Spleen (tissue), 11 donors: ENCODE data around the gene CPED1. TPM values are rescaled to one million over a fixed set of nuclear protein-coding genes. Genes with fewer than 3 reads are reported as not detected.

Experiments used
- DNase-seq: peaks from one replicate; pipeline ENCODE4 v3.0.0-alpha.2; 2020
- H3K27ac ChIP-seq, 8 donors: fragments of 200-600 bp; sonication (generic) in 7 of 8; 1 replicate in 4 of 8; 2 replicates in 4 of 8; pipeline versions ENCODE4 v1.5.0 to v1.8.0; 2016 to 2021; ENCODE audit warnings: inconsistent platforms in 4 of 8, mild to moderate bottlenecking in 4 of 8, moderate library complexity in 1 of 8
- H3K27me3 ChIP-seq, 7 donors: fragments of 200-600 bp; sonication (generic) in 6 of 7; replicated peaks in 1 of 7; 1 replicate in 4 of 7; 2 replicates in 3 of 7; pipeline versions ENCODE4 v1.5.0 to v1.8.0; 2016 to 2021; ENCODE audit warnings: inconsistent platforms in 3 of 7, mild to moderate bottlenecking in 1 of 7
- H3K36me3 ChIP-seq, 6 donors: fragments of 200-600 bp; sonication (generic) in 5 of 6; 1 replicate in 4 of 6; 2 replicates in 2 of 6; pipeline versions ENCODE4 v1.5.0 to v1.8.0; 2016 to 2021; ENCODE audit warnings: inconsistent platforms in 2 of 6
- H3K4me1 ChIP-seq, 6 donors: fragments of 200-600 bp; sonication (generic) in 5 of 6; 1 replicate in 3 of 6; 2 replicates in 3 of 6; pipeline versions ENCODE4 v1.5.0 to v1.8.0; 2016 to 2021; ENCODE audit warnings: inconsistent platforms in 3 of 6
- H3K4me3 ChIP-seq, 8 donors: fragments of 200-600 bp; sonication (generic) in 7 of 8; 1 replicate in 4 of 8; 2 replicates in 4 of 8; pipeline versions ENCODE4 v1.5.0 to v1.8.0; 2016 to 2021; ENCODE audit warnings: inconsistent platforms in 4 of 8, mild to moderate bottlenecking in 4 of 8, moderate library complexity in 2 of 8
- H3K9me3 ChIP-seq, 8 donors: fragments of 200-600 bp; sonication (generic) in 7 of 8; 1 replicate in 4 of 8; 2 replicates in 4 of 8; pipeline versions ENCODE4 v1.5.0 to v1.8.0; 2016 to 2021; ENCODE audit warnings: inconsistent platforms in 4 of 8
- POLR2A ChIP-seq, 3 donors: fragments of 450-650 bp; IDR thresholded peaks; one replicate each; pipeline ENCODE4 v1.5.1; 2017; ENCODE audit warnings: antibody characterized with exemption in 3 of 3, mild to moderate bottlenecking in 1 of 3
- POLR2AphosphoS5 ChIP-seq, 3 donors: sonication (generic); formaldehyde crosslinking; IDR thresholded peaks; one replicate each; pipeline ENCODE4 v1.5.1; 2017; ENCODE audit warnings: antibody characterized with exemption in 3 of 3
- WGBS, 5 donors: extraction: QIAGEN DNeasy Blood & Tissue Kit in 3 of 5; methylation state at CpG; one replicate each; pipeline versions ENCODE4 v1.1.5 to v1.1.7; 2013 to 2018; 5-methylcytosine and 5-hydroxymethylcytosine counted together
- intact Hi-C: fragments of 100-400 bp; cut with DNase I; formaldehyde crosslinking; loops from one replicate; pipeline ENCODE4 v1.15.0; 2023; ENCODE audit warnings: low total_unique reads
- polyA plus RNA-seq, 3 donors: library from polyadenylated mRNA; stranded (reverse); fragments of 200-250 nt; gene quantifications; one replicate each; pipeline ENCODE4 v1.2.1, GENCODE V29; 2013
- total RNA-seq, 7 donors: library from RNA; depleted of rRNA in 3 of 7; stranded (reverse); fragments of >200 nt in 3 of 7; fragmentation: NEBNext Ultra II Directional in 4 of 7; extraction: Animal tissue kit (Norgen Biotek cat#: 25700) in 4 of 7; gene quantifications; one replicate each; pipeline versions ENCODE4 v1.1.0 to v1.2.1, GENCODE V29; 2016 to 2021
- TF ChIP-seq, protein P1 (sequence below), 11 experiments: fragments of 200-600 bp in 7 of 11; fragments of 450-650 bp in 4 of 11; sonication (generic) in 4 of 11; IDR thresholded peaks in 8 of 11; conservative IDR thresholded peaks in 3 of 11; 1 replicate in 7 of 11; 2 replicates in 4 of 11; pipeline versions ENCODE4 v1.4.0 to v1.8.0; 2016 to 2021; ENCODE audit warnings: antibody characterized with exemption in 11 of 11, inconsistent platforms in 4 of 11, mild to moderate bottlenecking in 1 of 11
- donor health status: healthy with polysubstance abuse.
- donor health status: DM: no; HTN: no; CAD: no; lungs with moderate emphysema.
- donor health status: DM: no; HTN: no; CAD: no.
- donor health status: Bipolar disorder and iron deficiency.
- donor health status: healthy.
- donor health status: DM: no; HTN: no; CAD: no.
- donor health status: DM: yes; HTN: yes; CAD: no.

CPED1 gene
- total and polyA plus RNA-seq, 10 donors, result 1.5 to 81.6 (median 38.6) TPM

DNA sequence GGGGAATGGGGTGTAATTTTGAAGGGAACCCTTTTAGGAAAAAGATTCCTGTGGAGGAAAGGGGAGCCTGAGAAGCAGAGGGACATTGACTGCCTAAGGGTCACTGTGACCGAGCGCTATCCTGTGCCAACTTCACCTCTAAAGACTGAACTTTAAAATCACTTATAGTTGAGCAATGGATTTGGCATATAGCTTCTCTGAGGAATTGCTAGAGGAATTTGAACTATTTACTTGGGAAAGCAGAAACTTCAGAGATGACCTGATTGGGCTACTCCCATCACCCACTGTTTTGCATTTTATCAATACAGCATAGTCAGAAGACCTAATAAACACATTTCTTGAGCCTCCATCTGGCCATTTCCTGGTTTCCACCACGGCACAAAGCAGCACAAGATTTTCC lies 316.6 kb downstream of the CPED1 start:
- Histone ChIP-seq H3K27ac (no peak overlapping the region), H3K4me1 (no peaks in the 10 kb centered on the region), H3K9me3 (peaks cover 0 to 3% (median 0%) of the 10 kb centered on the region in 8 donors), H3K27me3 (no peaks in the 10 kb centered on the region), H3K4me3 (no peak overlapping the region), H3K36me3 (no peaks in the 10 kb centered on the region)
- no peak for DNase-seq
- no peak for TF ChIP-seq POLR2AphosphoS5 (IDR thresholded peaks at IDR 0.05)
- TF ChIP-seq, protein P1, sequence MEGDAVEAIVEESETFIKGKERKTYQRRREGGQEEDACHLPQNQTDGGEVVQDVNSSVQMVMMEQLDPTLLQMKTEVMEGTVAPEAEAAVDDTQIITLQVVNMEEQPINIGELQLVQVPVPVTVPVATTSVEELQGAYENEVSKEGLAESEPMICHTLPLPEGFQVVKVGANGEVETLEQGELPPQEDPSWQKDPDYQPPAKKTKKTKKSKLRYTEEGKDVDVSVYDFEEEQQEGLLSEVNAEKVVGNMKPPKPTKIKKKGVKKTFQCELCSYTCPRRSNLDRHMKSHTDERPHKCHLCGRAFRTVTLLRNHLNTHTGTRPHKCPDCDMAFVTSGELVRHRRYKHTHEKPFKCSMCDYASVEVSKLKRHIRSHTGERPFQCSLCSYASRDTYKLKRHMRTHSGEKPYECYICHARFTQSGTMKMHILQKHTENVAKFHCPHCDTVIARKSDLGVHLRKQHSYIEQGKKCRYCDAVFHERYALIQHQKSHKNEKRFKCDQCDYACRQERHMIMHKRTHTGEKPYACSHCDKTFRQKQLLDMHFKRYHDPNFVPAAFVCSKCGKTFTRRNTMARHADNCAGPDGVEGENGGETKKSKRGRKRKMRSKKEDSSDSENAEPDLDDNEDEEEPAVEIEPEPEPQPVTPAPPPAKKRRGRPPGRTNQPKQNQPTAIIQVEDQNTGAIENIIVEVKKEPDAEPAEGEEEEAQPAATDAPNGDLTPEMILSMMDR (IDR thresholded peaks at IDR 0.05 in 8 of 11, conservative IDR thresholded peaks at IDR 0.05 in 3 of 11), result no peak
- no peak for TF ChIP-seq POLR2A (IDR thresholded peaks at IDR 0.05)
- 76 to 86% (median 80%) methylated on average over 3 of the region's 3 CpGs for WGBS, 5 donors
- intact Hi-C loops, result no loop called here

DNA sequence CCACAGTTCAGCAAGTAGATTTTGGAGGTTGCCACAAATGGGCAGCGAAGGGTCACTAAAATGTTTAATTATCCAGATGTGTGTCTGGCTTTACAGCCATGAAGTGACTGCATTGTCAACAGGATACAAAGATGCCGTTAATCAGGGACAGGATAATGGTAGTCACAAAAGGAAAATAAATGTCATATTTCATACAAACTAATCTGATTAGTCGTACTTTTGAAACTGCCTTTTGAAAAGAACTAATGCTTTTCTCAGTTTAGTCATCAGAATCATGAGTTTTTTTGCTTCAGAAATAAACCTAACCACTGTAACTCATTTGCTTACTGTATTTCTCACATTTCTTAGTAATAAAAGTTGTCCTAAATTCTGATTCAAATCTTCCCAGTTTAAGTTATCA lies 318.1 kb downstream of the CPED1 start:
- H3K4me3 ChIP-seq, result no peak overlapping the region
- WGBS, 5 donors, result 48 to 56% (median 53%) methylated on average over 3 of the region's 3 CpGs
- H3K4me1 ChIP-seq, result no peaks in the 10 kb centered on the region
- no peaks in the 10 kb centered on the region for H3K27me3 ChIP-seq
- H3K9me3 ChIP-seq, result peaks cover 0 to 13% (median 0%) of the 10 kb centered on the region in 8 donors
- TF ChIP-seq POLR2AphosphoS5 (IDR thresholded peaks at IDR 0.05) (no peak), POLR2A (IDR thresholded peaks at IDR 0.05) (no peak)
- TF ChIP-seq, protein P1 (IDR thresholded peaks at IDR 0.05 in 8 of 11, conservative IDR thresholded peaks at IDR 0.05 in 3 of 11), result no peak
- intact Hi-C loops, result no loop called here
- H3K27ac ChIP-seq, result no peak overlapping the region
- no peak for DNase-seq
- H3K36me3 ChIP-seq, result no peaks in the 10 kb centered on the region

DNA sequence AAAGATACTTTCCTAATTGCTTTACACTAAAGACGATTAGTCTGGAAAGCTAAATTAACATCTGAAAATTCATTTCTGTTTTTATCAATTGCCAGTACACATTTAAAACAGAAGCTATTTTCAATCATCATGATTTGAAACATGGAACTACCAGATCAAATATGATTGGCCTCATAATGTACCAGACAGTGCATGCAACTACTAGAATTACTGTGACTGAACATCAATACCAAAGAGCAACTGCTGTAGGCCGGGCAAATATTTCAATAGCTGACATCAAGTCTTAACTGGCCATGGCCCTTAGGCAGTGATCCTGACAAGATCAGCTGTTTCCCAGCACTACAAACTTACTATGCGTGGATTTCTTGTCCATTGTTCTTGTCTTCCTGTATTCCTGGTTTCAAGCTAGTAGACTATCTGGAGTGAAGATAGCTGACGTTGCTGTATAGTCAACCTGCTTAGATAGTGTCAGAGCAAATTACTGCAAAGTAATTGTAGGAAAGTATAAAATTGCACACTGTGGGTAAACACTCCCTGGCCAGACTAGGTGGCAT lies 318.6 kb downstream of the CPED1 start:
- Histone ChIP-seq H3K27ac (no peak overlapping the region), H3K4me1 (no peaks in the 10 kb centered on the region), H3K27me3 (no peaks in the 10 kb centered on the region), H3K36me3 (no peaks in the 10 kb centered on the region), H3K9me3 (peaks cover 0 to 13% (median 0%) of the 10 kb centered on the region in 8 donors), H3K4me3 (no peak overlapping the region)
- 56 to 69% (median 57%) methylated on average over 4 of the region's 4 CpGs for WGBS, 5 donors
- TF ChIP-seq, protein P1 (IDR thresholded peaks at IDR 0.05 in 8 of 11, conservative IDR thresholded peaks at IDR 0.05 in 3 of 11), result no peak
- TF ChIP-seq POLR2AphosphoS5 (IDR thresholded peaks at IDR 0.05) (no peak), POLR2A (IDR thresholded peaks at IDR 0.05) (no peak)
- no peak for DNase-seq
- intact Hi-C loops, result no loop called here

DNA sequence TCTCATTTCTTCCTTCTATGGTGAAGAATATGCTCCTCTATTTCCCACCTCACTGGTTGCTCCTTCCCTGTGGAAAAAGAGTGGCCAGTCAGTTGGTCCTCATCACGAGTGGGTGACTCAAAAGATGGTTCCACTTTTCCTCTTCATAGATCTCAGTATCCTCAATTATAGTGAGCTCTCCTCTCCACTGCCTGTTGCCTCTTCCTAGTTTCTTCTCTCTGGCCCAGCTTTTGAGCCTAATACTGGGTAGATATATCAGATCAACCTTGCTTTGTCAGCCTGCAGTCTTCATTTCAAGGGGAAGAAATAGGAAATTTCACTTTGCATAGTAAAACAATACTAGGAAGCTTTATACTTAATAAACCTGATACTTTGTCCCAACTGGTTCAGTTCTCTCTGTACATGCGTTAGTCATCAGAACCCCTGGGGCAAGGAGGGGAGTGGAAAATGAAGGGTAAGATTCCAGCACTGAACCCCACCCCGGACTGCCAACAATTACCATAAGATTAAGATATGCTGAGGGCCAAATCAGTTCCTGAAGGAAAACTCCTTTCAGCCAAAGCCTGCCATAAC lies 324.8 kb downstream of the CPED1 start:
- no peak for DNase-seq
- 53 to 82% (median 60%) methylated on average over 3 of the region's 3 CpGs for WGBS, 5 donors
- Histone ChIP-seq H3K4me3 (no peak overlapping the region), H3K9me3 (peaks cover 0 to 13% (median 0%) of the 10 kb centered on the region in 8 donors), H3K36me3 (no peaks in the 10 kb centered on the region), H3K27ac (peak overlapping the region in 4 of 8 donors; percentile 16 to 51 (median 44)), H3K4me1 (peaks cover 0 to 11% (median 0%) of the 10 kb centered on the region in 6 donors), H3K27me3 (no peaks in the 10 kb centered on the region)
- TF ChIP-seq POLR2AphosphoS5 (IDR thresholded peaks at IDR 0.05) (no peak), POLR2A (IDR thresholded peaks at IDR 0.05) (no peak)
- TF ChIP-seq, protein P1 (IDR thresholded peaks at IDR 0.05 in 8 of 11, conservative IDR thresholded peaks at IDR 0.05 in 3 of 11), result no peak
- intact Hi-C loops, result no loop called here
